HEK293T (cell line): Measurements from ENCODE around the gene RNF169.

Experiments
- CTCF ChIA-PET: fragments of 350-600 bp; formaldehyde crosslinking; extraction: SDS; loops from one replicate; lab custom pipeline; 2021; ENCODE audit warnings: antibody characterized with exemption, inconsistent platforms; lab: Yijun Ruan, JAX
- POLR2A ChIA-PET: fragments of 350-600 bp; formaldehyde crosslinking; extraction: SDS; loops from one replicate; lab custom pipeline; 2020; ENCODE audit warnings: antibody characterized with exemption, inconsistent platforms; lab: Yijun Ruan, JAX
- DNase-seq: peaks from one replicate; pipeline ENCODE4 v3.0.0; 2012; ENCODE audit warnings: mixed read lengths; ENCODE audit errors: extremely low spot score
- ARNT ChIP-seq: fragments of 450-650 bp; IDR thresholded peaks from 2 replicates; pipeline ENCODE4 v1.6.1; 2017; ENCODE audit warnings: mild to moderate bottlenecking
- BHLHE40 ChIP-seq: fragments of 450-650 bp; IDR thresholded peaks from 2 replicates; pipeline ENCODE4 v1.6.1; 2016; ENCODE audit warnings: mild to moderate bottlenecking, moderate library complexity, borderline replicate concordance
- CTBP1 ChIP-seq: fragments of 450-650 bp; IDR thresholded peaks from 2 replicates; pipeline ENCODE4 v1.6.1; 2016; ENCODE audit warnings: borderline replicate concordance
- ELF4 ChIP-seq: fragments of 450-650 bp; IDR thresholded peaks from 2 replicates; pipeline ENCODE4 v1.6.1; 2017; ENCODE audit warnings: antibody characterized with exemption
- FOXA1 ChIP-seq: fragments of 450-650 bp; IDR thresholded peaks from 2 replicates; pipeline ENCODE4 v1.6.1; 2016; ENCODE audit warnings: mild to moderate bottlenecking
- FOXK2 ChIP-seq: fragments of 450-650 bp; IDR thresholded peaks from 2 replicates; pipeline ENCODE4 v1.6.1; 2016; ENCODE audit warnings: mild to moderate bottlenecking
- FOXM1 ChIP-seq: fragments of 450-650 bp; IDR thresholded peaks from 2 replicates; pipeline ENCODE4 v1.6.1; 2017; ENCODE audit warnings: mild to moderate bottlenecking, borderline replicate concordance
- HDGF ChIP-seq: fragments of 450-650 bp; IDR thresholded peaks from 2 replicates; pipeline ENCODE4 v1.6.1; 2017; ENCODE audit warnings: antibody characterized with exemption, borderline replicate concordance
- L3MBTL2 ChIP-seq: fragments of 450-650 bp; conservative IDR thresholded peaks from 2 replicates; pipeline ENCODE4 v1.6.1; 2016; ENCODE audit warnings: mild to moderate bottlenecking
- LEF1 ChIP-seq: fragments of 450-650 bp; IDR thresholded peaks from 2 replicates; pipeline ENCODE4 v1.6.1; 2017; ENCODE audit warnings: mild to moderate bottlenecking, borderline replicate concordance
- NFRKB ChIP-seq: fragments of 450-650 bp; IDR thresholded peaks from 2 replicates; pipeline ENCODE4 v1.6.1; 2016; ENCODE audit warnings: mild to moderate bottlenecking, moderate library complexity
- PKNOX1 ChIP-seq: fragments of 450-650 bp; IDR thresholded peaks from 2 replicates; pipeline ENCODE4 v1.6.1; 2016
- SP1 ChIP-seq: fragments of 450-650 bp; IDR thresholded peaks from 2 replicates; pipeline ENCODE4 v1.6.1; 2017
- SUZ12 ChIP-seq: fragments of 450-650 bp; IDR thresholded peaks from 2 replicates; pipeline ENCODE4 v1.6.1; 2016; ENCODE audit warnings: mild to moderate bottlenecking
- TARDBP ChIP-seq: fragments of 450-650 bp; IDR thresholded peaks from 2 replicates; pipeline ENCODE4 v1.6.1; 2016
- ZNF384 ChIP-seq: fragments of 450-650 bp; IDR thresholded peaks from 2 replicates; pipeline ENCODE4 v1.6.1; 2016

RNF169 gene

GRCh38 chr11:74717221-74717969, 31.3 kb upstream of the RNF169 start:
- POLR2A ChIA-PET: no interaction called here
- TF ChIP-seq FOXA1 (no peak), HDGF (no peak), ELF4 (no peak), SP1 (no peak), PKNOX1 (no peak), L3MBTL2 (no peak), CTBP1 (no peak), ZNF384 (no peak), FOXK2 (no peak), SUZ12 (no peak), FOXM1 (no peak), TARDBP (no peak), ARNT (no peak), NFRKB (no peak), LEF1 (no peak), BHLHE40 (no peak)
- DNase-seq: no peak
- CTCF ChIA-PET: interaction anchor here (1.0 kb wide), 1 partner anchor 15 kb away, joined by 3 read pairs; no protein-coding TSS in a partner anchor

GRCh38 chr11:74719011-74719410, 29.6 kb upstream of the RNF169 start:
- TF ChIP-seq FOXM1: no peak
- TF ChIP-seq PKNOX1: no peak
- TF ChIP-seq HDGF: no peak
- TF ChIP-seq NFRKB: no peak
- TF ChIP-seq ELF4: no peak
- no peak for TF ChIP-seq BHLHE40
- TF ChIP-seq SP1: no peak
- TF ChIP-seq ZNF384: no peak
- no peak for TF ChIP-seq TARDBP
- ChIA-PET CTCF (no interaction called here), POLR2A (no interaction called here)
- no peak for DNase-seq

- no peak for DNase-seq
- TF ChIP-seq SP1 (no peak), SUZ12 (no peak), FOXK2 (no peak), L3MBTL2 (no peak), FOXM1 (no peak), ZNF384 (no peak), HDGF (no peak), NFRKB (no peak), BHLHE40 (no peak)
- ChIA-PET POLR2A (interaction anchor here (1.4 kb wide), 1 partner anchor 29 kb away, joined by 3 read pairs; no protein-coding TSS in a partner anchor), CTCF (interaction anchor here (0.6 to 1.6 kb wide), 4 partner anchors 18 to 550 kb away, joined by 3 to 9 read pairs (median 4); no protein-coding TSS in a partner anchor)
Measured at GRCh38 chr11:74720596-74721478, 27.8 kb upstream of the RNF169 start.

GRCh38 chr11:74721479-74721835, 27.2 kb upstream of the RNF169 start:
- no peak for DNase-seq
- ChIA-PET POLR2A (no interaction called here), CTCF (interaction anchor here (0.6 to 1.6 kb wide), 2 partner anchors 20 to 549 kb away, joined by 3 read pairs; no protein-coding TSS in a partner anchor)
- TF ChIP-seq ZNF384 (no peak), ELF4 (no peak), FOXK2 (no peak), SP1 (no peak), HDGF (no peak), ARNT (no peak), SUZ12 (no peak), TARDBP (no peak), FOXA1 (no peak), NFRKB (no peak), FOXM1 (no peak), PKNOX1 (no peak), L3MBTL2 (no peak), CTBP1 (no peak), BHLHE40 (no peak), LEF1 (no peak)

- ChIA-PET POLR2A (no interaction called here), CTCF (interaction anchor here (1.1 kb wide), 1 partner anchor 11 kb away, joined by 3 read pairs; no protein-coding TSS in a partner anchor)
- no peak for DNase-seq
- TF ChIP-seq LEF1 (no peak), TARDBP (no peak), CTBP1 (no peak), ARNT (no peak), SUZ12 (no peak), SP1 (no peak), FOXK2 (no peak), ELF4 (no peak), PKNOX1 (no peak), ZNF384 (no peak), HDGF (no peak), BHLHE40 (no peak), L3MBTL2 (no peak), FOXA1 (no peak)
Measured at GRCh38 chr11:74723511-74723910, 25.1 kb upstream of the RNF169 start.
